Measurements from ENCODE around the gene TMCC1.
A peak's percentile ranks its signal among the peaks of the same experiment; 100 is the strongest.

Gene TMCC1

GRCh38 chr3:129795186-129796010, 98.1 kb downstream of the TMCC1 start:
- no peaks in the 10 kb centered on the region for H3K27me3 ChIP-seq (ENCODE audit: low read depth, low read length)
- H3K27ac ChIP-seq (ENCODE audit: low read length) = no peak overlapping the region
- H3K4me1 ChIP-seq (ENCODE audit: control insufficient read depth in 1 of 2, insufficient read depth in 2 of 2, low read length in 2 of 2) = peaks cover 0 to 9% of the 10 kb centered on the region in 2 donors
- H3K36me3 ChIP-seq (ENCODE audit: control insufficient read depth in 1 of 2, insufficient read depth in 2 of 2, low read length in 2 of 2) = no peaks in the 10 kb centered on the region
- no peaks in the 10 kb centered on the region for H3K9me3 ChIP-seq (ENCODE audit: control insufficient read depth in 1 of 2, low read length in 2 of 2)
- no peak overlapping the region for H3K4me3 ChIP-seq (ENCODE audit: low read depth in 1 of 2, low read length in 2 of 2)

GRCh38 chr3:129794311-129795185, 99.0 kb downstream of the TMCC1 start:
- peak overlapping the region in 1 of 2 donors; percentile 5 for H3K4me3 ChIP-seq (ENCODE audit: low read depth in 1 of 2, low read length in 2 of 2)
- no peak overlapping the region for H3K27ac ChIP-seq (ENCODE audit: low read length)
- H3K4me1 ChIP-seq (ENCODE audit: control insufficient read depth in 1 of 2, insufficient read depth in 2 of 2, low read length in 2 of 2) = peaks cover 0 to 9% of the 10 kb centered on the region in 2 donors
- no peaks in the 10 kb centered on the region for H3K27me3 ChIP-seq (ENCODE audit: low read depth, low read length)
- no peaks in the 10 kb centered on the region for H3K36me3 ChIP-seq (ENCODE audit: control insufficient read depth in 1 of 2, insufficient read depth in 2 of 2, low read length in 2 of 2)
- H3K9me3 ChIP-seq (ENCODE audit: control insufficient read depth in 1 of 2, low read length in 2 of 2) = no peaks in the 10 kb centered on the region

- Histone ChIP-seq H3K27ac (ENCODE audit: low read length) (no peak overlapping the region), H3K9me3 (ENCODE audit: control insufficient read depth in 1 of 2, low read length in 2 of 2) (no peaks in the 10 kb centered on the region), H3K4me3 (ENCODE audit: low read depth in 1 of 2, low read length in 2 of 2) (peak overlapping the region in 1 of 2 donors; percentile 5), H3K27me3 (ENCODE audit: low read depth, low read length) (no peaks in the 10 kb centered on the region), H3K4me1 (ENCODE audit: control insufficient read depth in 1 of 2, insufficient read depth in 2 of 2, low read length in 2 of 2) (peaks cover 0 to 6% of the 10 kb centered on the region in 2 donors), H3K36me3 (ENCODE audit: control insufficient read depth in 1 of 2, insufficient read depth in 2 of 2, low read length in 2 of 2) (no peaks in the 10 kb centered on the region)
Observed at GRCh38 chr3:129793942-129794310, 99.6 kb downstream of the TMCC1 start.

- Histone ChIP-seq H3K4me1 (ENCODE audit: control insufficient read depth in 1 of 2, insufficient read depth in 2 of 2, low read length in 2 of 2) (peaks cover 0 to 6% of the 10 kb centered on the region in 2 donors), H3K36me3 (ENCODE audit: control insufficient read depth in 1 of 2, insufficient read depth in 2 of 2, low read length in 2 of 2) (no peaks in the 10 kb centered on the region), H3K27me3 (ENCODE audit: low read depth, low read length) (no peaks in the 10 kb centered on the region), H3K9me3 (ENCODE audit: control insufficient read depth in 1 of 2, low read length in 2 of 2) (no peaks in the 10 kb centered on the region), H3K27ac (ENCODE audit: low read length) (no peak overlapping the region), H3K4me3 (ENCODE audit: low read depth in 1 of 2, low read length in 2 of 2) (no peak overlapping the region)
Observed at GRCh38 chr3:129793319-129793718, 100.2 kb downstream of the TMCC1 start.

- H3K4me1 ChIP-seq (ENCODE audit: control insufficient read depth in 1 of 2, insufficient read depth in 2 of 2, low read length in 2 of 2) = no peaks in the 10 kb centered on the region
- no peaks in the 10 kb centered on the region for H3K36me3 ChIP-seq (ENCODE audit: control insufficient read depth in 1 of 2, insufficient read depth in 2 of 2, low read length in 2 of 2)
- no peak overlapping the region for H3K27ac ChIP-seq (ENCODE audit: low read length)
- H3K4me3 ChIP-seq (ENCODE audit: low read depth in 1 of 2, low read length in 2 of 2) = no peak overlapping the region
- no peaks in the 10 kb centered on the region for H3K27me3 ChIP-seq (ENCODE audit: low read depth, low read length)
- no peaks in the 10 kb centered on the region for H3K9me3 ChIP-seq (ENCODE audit: control insufficient read depth in 1 of 2, low read length in 2 of 2)
Observed at GRCh38 chr3:129783470-129783869, 110.0 kb downstream of the TMCC1 start.

- no peaks in the 10 kb centered on the region for H3K9me3 ChIP-seq (ENCODE audit: control insufficient read depth in 1 of 2, low read length in 2 of 2)
- no peaks in the 10 kb centered on the region for H3K4me1 ChIP-seq (ENCODE audit: control insufficient read depth in 1 of 2, insufficient read depth in 2 of 2, low read length in 2 of 2)
- no peak overlapping the region for H3K4me3 ChIP-seq (ENCODE audit: low read depth in 1 of 2, low read length in 2 of 2)
- no peaks in the 10 kb centered on the region for H3K36me3 ChIP-seq (ENCODE audit: control insufficient read depth in 1 of 2, insufficient read depth in 2 of 2, low read length in 2 of 2)
- H3K27ac ChIP-seq (ENCODE audit: low read length) = no peak overlapping the region
- H3K27me3 ChIP-seq (ENCODE audit: low read depth, low read length) = no peaks in the 10 kb centered on the region
Observed at GRCh38 chr3:129778871-129779270, 114.6 kb downstream of the TMCC1 start.

- no peaks in the 10 kb centered on the region for H3K27me3 ChIP-seq (ENCODE audit: low read depth, low read length)
- H3K4me1 ChIP-seq (ENCODE audit: control insufficient read depth in 1 of 2, insufficient read depth in 2 of 2, low read length in 2 of 2) = peaks cover 0 to 2% of the 10 kb centered on the region in 2 donors
- H3K27ac ChIP-seq (ENCODE audit: low read length) = no peak overlapping the region
- no peak overlapping the region for H3K4me3 ChIP-seq (ENCODE audit: low read depth in 1 of 2, low read length in 2 of 2)
- no peaks in the 10 kb centered on the region for H3K9me3 ChIP-seq (ENCODE audit: control insufficient read depth in 1 of 2, low read length in 2 of 2)
- no peaks in the 10 kb centered on the region for H3K36me3 ChIP-seq (ENCODE audit: control insufficient read depth in 1 of 2, insufficient read depth in 2 of 2, low read length in 2 of 2)
Observed at GRCh38 chr3:129777806-129778205, 115.7 kb downstream of the TMCC1 start.

GRCh38 chr3:129775870-129776269, 117.6 kb downstream of the TMCC1 start:
- Histone ChIP-seq H3K4me3 (ENCODE audit: low read depth in 1 of 2, low read length in 2 of 2) (no peak overlapping the region), H3K27ac (ENCODE audit: low read length) (no peak overlapping the region), H3K27me3 (ENCODE audit: low read depth, low read length) (no peaks in the 10 kb centered on the region), H3K4me1 (ENCODE audit: control insufficient read depth in 1 of 2, insufficient read depth in 2 of 2, low read length in 2 of 2) (peaks cover 0 to 2% of the 10 kb centered on the region in 2 donors), H3K9me3 (ENCODE audit: control insufficient read depth in 1 of 2, low read length in 2 of 2) (no peaks in the 10 kb centered on the region), H3K36me3 (ENCODE audit: control insufficient read depth in 1 of 2, insufficient read depth in 2 of 2, low read length in 2 of 2) (no peaks in the 10 kb centered on the region)

- no peaks in the 10 kb centered on the region for H3K36me3 ChIP-seq (ENCODE audit: control insufficient read depth in 1 of 2, insufficient read depth in 2 of 2, low read length in 2 of 2)
- H3K9me3 ChIP-seq (ENCODE audit: control insufficient read depth in 1 of 2, low read length in 2 of 2) = no peaks in the 10 kb centered on the region
- H3K27ac ChIP-seq (ENCODE audit: low read length) = no peak overlapping the region
- no peaks in the 10 kb centered on the region for H3K27me3 ChIP-seq (ENCODE audit: low read depth, low read length)
- no peak overlapping the region for H3K4me3 ChIP-seq (ENCODE audit: low read depth in 1 of 2, low read length in 2 of 2)
- peaks cover 0 to 2% of the 10 kb centered on the region in 2 donors for H3K4me1 ChIP-seq (ENCODE audit: control insufficient read depth in 1 of 2, insufficient read depth in 2 of 2, low read length in 2 of 2)
Observed at GRCh38 chr3:129773691-129774663, 119.5 kb downstream of the TMCC1 start.

- Histone ChIP-seq H3K4me1 (ENCODE audit: control insufficient read depth in 1 of 2, insufficient read depth in 2 of 2, low read length in 2 of 2) (peaks cover 0 to 2% of the 10 kb centered on the region in 2 donors), H3K9me3 (ENCODE audit: control insufficient read depth in 1 of 2, low read length in 2 of 2) (no peaks in the 10 kb centered on the region), H3K27me3 (ENCODE audit: low read depth, low read length) (no peaks in the 10 kb centered on the region), H3K4me3 (ENCODE audit: low read depth in 1 of 2, low read length in 2 of 2) (no peak overlapping the region), H3K36me3 (ENCODE audit: control insufficient read depth in 1 of 2, insufficient read depth in 2 of 2, low read length in 2 of 2) (no peaks in the 10 kb centered on the region), H3K27ac (ENCODE audit: low read length) (no peak overlapping the region)
Observed at GRCh38 chr3:129770604-129771003, 122.9 kb downstream of the TMCC1 start.

All from muscle layer of duodenum (tissue), 2 donors.